Right atrium auricular region (tissue), 2 donors: Measurements from ENCODE around the gene ALDH18A1. TPM values are rescaled to one million over a fixed set of nuclear protein-coding genes. Genes with fewer than 3 reads are reported as not detected.
A peak's percentile ranks its signal among the peaks of the same experiment; 100 is the strongest.

Experiments used
- DNase-seq: peaks from one replicate; pipeline ENCODE4 v3.0.0-alpha.2; 2019; ENCODE audit warnings: low spot score
- H3K27ac ChIP-seq, 2 donors: fragments of 200-600 bp; sonication (generic); 1 replicate in 1 of 2; 2 replicates in 1 of 2; pipeline ENCODE4 v1.5.1; 2016 to 2019
- H3K27me3 ChIP-seq, 2 donors: fragments of 200-600 bp; sonication (generic); one replicate each; pipeline versions ENCODE4 v1.5.1 to v1.6.0; 2017 to 2019
- H3K36me3 ChIP-seq: fragments of 200-600 bp; sonication (generic); one replicate; pipeline ENCODE4 v1.5.1; 2016
- H3K4me1 ChIP-seq, 2 donors: fragments of 200-600 bp; sonication (generic); one replicate each; pipeline versions ENCODE4 v1.5.1 to v1.6.0; 2017 to 2019
- H3K4me3 ChIP-seq, 2 donors: fragments of 200-600 bp; sonication (generic); 1 replicate in 1 of 2; 2 replicates in 1 of 2; pipeline ENCODE4 v1.5.1; 2017 to 2019; ENCODE audit warnings: mild to moderate bottlenecking in 1 of 2, moderate library complexity in 1 of 2
- H3K9me3 ChIP-seq, 2 donors: fragments of 200-600 bp; sonication (generic); one replicate each; pipeline ENCODE4 v1.5.1; 2019
- CTCF ChIP-seq, 2 donors: fragments of 200-600 bp; sonication (generic); IDR thresholded peaks; one replicate each; pipeline ENCODE4 v1.5.1; 2019; ENCODE audit warnings: antibody characterized with exemption in 2 of 2
- total RNA-seq, 2 donors: library from RNA; depleted of rRNA; stranded (reverse); fragments of >200 nt; gene quantifications; one replicate each; pipeline ENCODE4 v1.1.0, GENCODE V29; 2016

Gene ALDH18A1
- total RNA-seq, 2 donors from 2014 or later = 13.7 to 17.6 TPM

DNA sequence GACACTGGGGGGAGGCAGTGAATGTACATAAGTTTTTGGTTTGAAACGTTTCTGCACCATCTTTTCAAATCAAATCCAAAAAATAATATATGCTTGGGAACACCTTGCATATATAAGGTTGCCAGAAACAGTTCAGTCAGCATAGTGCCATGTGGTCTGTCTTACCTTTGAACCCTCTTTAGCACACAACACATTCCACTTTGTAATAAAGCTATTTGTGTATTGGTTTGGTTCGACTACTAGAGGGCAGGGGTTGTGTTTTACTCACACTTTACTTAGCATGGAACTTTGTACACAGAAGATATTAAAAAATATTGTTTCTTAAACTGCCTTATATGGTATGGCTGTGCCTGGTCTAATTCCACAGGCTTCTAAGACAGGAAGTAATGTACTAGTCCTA is 43.2 kb downstream of the ALDH18A1 start:
- peaks cover 90% of the 10 kb centered on the region for H3K36me3 ChIP-seq
- no peak overlapping the region for H3K27ac ChIP-seq
- no peaks in the 10 kb centered on the region for H3K4me1 ChIP-seq

GRCh38 chr10:95610727-95611126 is 45.8 kb downstream of the ALDH18A1 start:
- no peak for DNase-seq
- no peak overlapping the region for H3K27ac ChIP-seq
- H3K36me3 ChIP-seq = peaks cover 70% of the 10 kb centered on the region
- TF ChIP-seq CTCF (IDR thresholded peaks at IDR 0.05) = no peak
- peaks cover 0 to 9% of the 10 kb centered on the region in 2 donors for H3K4me1 ChIP-seq
- no peaks in the 10 kb centered on the region for H3K27me3 ChIP-seq
- no peak overlapping the region for H3K4me3 ChIP-seq
- H3K9me3 ChIP-seq = no peaks in the 10 kb centered on the region

More for the DNA sequence above, 43.2 kb downstream of the ALDH18A1 start:
- H3K4me3 ChIP-seq = no peak overlapping the region
- H3K9me3 ChIP-seq = no peaks in the 10 kb centered on the region
- no peaks in the 10 kb centered on the region for H3K27me3 ChIP-seq
- no peak for TF ChIP-seq CTCF (IDR thresholded peaks at IDR 0.05)
- DNase-seq = no peak

- peaks cover 34% of the 10 kb centered on the region for H3K36me3 ChIP-seq
- peak overlapping the region in 1 of 2 donors; percentile 94 for H3K27ac ChIP-seq
- no peak for DNase-seq
- no peaks in the 10 kb centered on the region for H3K27me3 ChIP-seq
- H3K4me1 ChIP-seq = peaks cover 0 to 24% of the 10 kb centered on the region in 2 donors
- no peak for TF ChIP-seq CTCF (IDR thresholded peaks at IDR 0.05)
- no peak overlapping the region for H3K4me3 ChIP-seq
- no peaks in the 10 kb centered on the region for H3K9me3 ChIP-seq
Observed at GRCh38 chr10:95606922-95607321, 49.6 kb downstream of the ALDH18A1 start.

DNA sequence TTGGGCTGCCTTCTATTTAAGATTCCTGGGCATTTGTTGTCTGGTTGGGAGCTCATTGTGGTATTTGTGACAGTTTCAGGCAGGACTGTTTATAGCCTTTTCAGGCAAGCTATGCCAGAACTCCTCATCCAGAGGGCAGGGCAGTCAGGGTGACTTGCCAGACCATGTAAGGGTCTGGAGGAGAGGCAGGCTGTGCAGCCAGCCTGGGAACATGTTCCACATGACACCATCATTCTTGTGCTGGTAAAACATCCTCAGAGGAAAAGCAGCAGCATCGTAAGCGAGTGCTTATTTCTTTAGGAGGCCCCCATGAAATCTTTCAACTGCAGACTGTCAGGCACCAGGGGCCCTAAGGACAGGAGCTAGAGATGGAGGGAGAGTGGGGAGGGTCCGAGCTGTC is 51.3 kb downstream of the ALDH18A1 start:
- Histone ChIP-seq H3K36me3 (peaks cover 19% of the 10 kb centered on the region), H3K4me3 (no peak overlapping the region), H3K27me3 (no peaks in the 10 kb centered on the region), H3K9me3 (no peaks in the 10 kb centered on the region), H3K4me1 (peaks cover 0 to 31% of the 10 kb centered on the region in 2 donors), H3K27ac (peak overlapping the region; percentile 59 to 94)
- DNase-seq = peak; percentile 76
- no peak for TF ChIP-seq CTCF (IDR thresholded peaks at IDR 0.05)

- Histone ChIP-seq H3K36me3 (peaks cover 14% of the 10 kb centered on the region), H3K4me1 (peaks cover 0 to 31% of the 10 kb centered on the region in 2 donors), H3K27ac (peak overlapping the region; percentile 59 to 94), H3K4me3 (no peak overlapping the region), H3K9me3 (no peaks in the 10 kb centered on the region), H3K27me3 (no peaks in the 10 kb centered on the region)
- TF ChIP-seq CTCF (IDR thresholded peaks at IDR 0.05) = no peak
- no peak for DNase-seq
Observed at GRCh38 chr10:95604630-95605029, 51.9 kb downstream of the ALDH18A1 start.

- no peak for TF ChIP-seq CTCF (IDR thresholded peaks at IDR 0.05)
- H3K4me1 ChIP-seq = peaks cover 0 to 31% of the 10 kb centered on the region in 2 donors
- no peak overlapping the region for H3K4me3 ChIP-seq
- DNase-seq = no peak
- no peaks in the 10 kb centered on the region for H3K36me3 ChIP-seq
- H3K27ac ChIP-seq = no peak overlapping the region
- no peaks in the 10 kb centered on the region for H3K27me3 ChIP-seq
- no peaks in the 10 kb centered on the region for H3K9me3 ChIP-seq
Observed at GRCh38 chr10:95602382-95602781, 54.1 kb downstream of the ALDH18A1 start.
